ENCODE data around the gene AXL.

GRCh38 chr19:41305927-41306793, 87.1 kb downstream of the AXL start:
- TF ChIP-seq EP300 (IDR thresholded peaks at IDR 0.05) (no peak), CTCF (IDR thresholded peaks at IDR 0.05) (no peak), POLR2A (IDR thresholded peaks at IDR 0.05) (no peak)
